IPS DF 4.7 (cell line): ENCODE results near the gene ADRA2A.

ENCODE experiments used
- DNase-seq: peaks from one replicate; pipeline ENCODE4 v3.0.0-alpha.2; 2013; ENCODE audit warnings: low spot score; ENCODE audit errors: extremely low read depth

ADRA2A gene

GRCh38 chr10:111130471-111130870, 53.6 kb downstream of the ADRA2A start:
- DNase-seq = no peak
